GM18520 (cell line): ENCODE measurements around the gene CPTP.

Experiments
- ATAC-seq: cut with Tn5 transposase; IDR thresholded peaks from one replicate; pipeline ENCODE4 v1.9.1; 2021; ENCODE audit not compliant: unreplicated experiment

Gene CPTP

GRCh38 chr1:1317420-1317819 lies 7.2 kb upstream of the CPTP start:
- ATAC-seq = no peak

- no peak for ATAC-seq
These were observed 6.4 kb upstream of the CPTP start for GRCh38 chr1:1318131-1318652.

GRCh38 chr1:1318777-1319645 lies 5.6 kb upstream of the CPTP start:
- no peak for ATAC-seq

GRCh38 chr1:1319646-1319941 lies 5.0 kb upstream of the CPTP start:
- ATAC-seq = no peak

GRCh38 chr1:1320666-1321448 lies 3.7 kb upstream of the CPTP start:
- ATAC-seq = no peak

GRCh38 chr1:1321477-1321876 lies 3.1 kb upstream of the CPTP start:
- no peak for ATAC-seq

- ATAC-seq = no peak
These were observed 2.2 kb upstream of the CPTP start for GRCh38 chr1:1322418-1322817.

- ATAC-seq = no peak
These were observed 1.6 kb upstream of the CPTP start for GRCh38 chr1:1322952-1323351.

- ATAC-seq = no peak
These were observed 498 bp upstream of the CPTP start for GRCh38 chr1:1324084-1324523.

GRCh38 chr1:1325288-1326074 lies 879 bp downstream of the CPTP start:
- no peak for ATAC-seq

- no peak for ATAC-seq
These were observed 1.5 kb downstream of the CPTP start for GRCh38 chr1:1326075-1326605.

- ATAC-seq = no peak
These were observed 2.7 kb downstream of the CPTP start for GRCh38 chr1:1327291-1327690.

- ATAC-seq = no peak
These were observed 3.7 kb downstream of the CPTP start for GRCh38 chr1:1328254-1328653.

GRCh38 chr1:1329304-1330210 lies 5.0 kb downstream of the CPTP start:
- no peak for ATAC-seq

- no peak for ATAC-seq
These were observed 5.9 kb downstream of the CPTP start for GRCh38 chr1:1330366-1331067.

GRCh38 chr1:1331068-1331965 lies 6.7 kb downstream of the CPTP start, which contains the start of gene TAS1R3:
Gene TAS1R3, plus strand, starts transcription at chr1:1331280. Its CDS starts 66 bp downstream, at chr1:1331346.
- no peak for ATAC-seq

GRCh38 chr1:1332031-1332755 lies 7.6 kb downstream of the CPTP start:
- ATAC-seq = no peak
